ENCODE data around the gene OCIAD1. TPM values are rescaled to one million over a fixed set of nuclear protein-coding genes. Genes with fewer than 3 reads are reported as not detected.

OCIAD1 gene
- total and polyA plus RNA-seq, 8 donors, result 50.9 to 113 (median 59.2) TPM

DNA sequence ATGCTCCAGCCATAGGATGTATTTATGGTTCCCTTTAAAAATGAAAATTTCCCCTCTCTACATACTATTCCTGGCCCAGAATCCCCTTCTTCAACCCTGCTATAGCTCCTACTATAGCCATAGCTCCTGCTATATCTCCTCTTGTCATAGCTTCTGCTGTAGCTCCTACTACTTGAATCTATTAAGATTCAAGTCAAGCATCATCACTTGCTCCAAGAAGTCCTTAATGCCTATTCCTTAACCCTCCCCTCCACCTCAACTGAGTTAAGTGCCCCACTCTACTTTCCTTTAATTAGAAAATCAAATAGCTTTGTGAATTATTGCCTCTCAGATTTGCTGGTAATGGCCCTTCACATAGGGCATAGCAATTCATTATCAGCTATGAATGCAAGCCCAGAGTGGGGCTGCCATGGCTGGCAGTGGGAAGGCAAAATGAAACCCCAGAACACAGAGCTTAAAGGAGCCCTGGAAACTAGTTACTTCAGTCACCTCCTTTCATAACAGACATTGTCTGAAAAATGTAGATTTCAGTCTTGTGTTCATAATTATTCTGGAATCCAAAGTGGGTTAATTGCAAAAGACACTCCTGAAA, 60.2 kb downstream of the OCIAD1 start:
- Histone ChIP-seq H3K4me1 (no peaks in the 10 kb centered on the region), H3K27ac (no peak overlapping the region), H3K4me3 (no peak overlapping the region), H3K9me3 (no peaks in the 10 kb centered on the region), H3K27me3 (no peaks in the 10 kb centered on the region), H3K36me3 (peaks cover 0 to 19% (median 4%) of the 10 kb centered on the region in 3 donors)
- DNase-seq (no peak), ATAC-seq (no peak), FAIRE-seq (no peak)
- intact Hi-C loops (cut with DNase I), result no loop called here
- TF ChIP-seq, protein P1, sequence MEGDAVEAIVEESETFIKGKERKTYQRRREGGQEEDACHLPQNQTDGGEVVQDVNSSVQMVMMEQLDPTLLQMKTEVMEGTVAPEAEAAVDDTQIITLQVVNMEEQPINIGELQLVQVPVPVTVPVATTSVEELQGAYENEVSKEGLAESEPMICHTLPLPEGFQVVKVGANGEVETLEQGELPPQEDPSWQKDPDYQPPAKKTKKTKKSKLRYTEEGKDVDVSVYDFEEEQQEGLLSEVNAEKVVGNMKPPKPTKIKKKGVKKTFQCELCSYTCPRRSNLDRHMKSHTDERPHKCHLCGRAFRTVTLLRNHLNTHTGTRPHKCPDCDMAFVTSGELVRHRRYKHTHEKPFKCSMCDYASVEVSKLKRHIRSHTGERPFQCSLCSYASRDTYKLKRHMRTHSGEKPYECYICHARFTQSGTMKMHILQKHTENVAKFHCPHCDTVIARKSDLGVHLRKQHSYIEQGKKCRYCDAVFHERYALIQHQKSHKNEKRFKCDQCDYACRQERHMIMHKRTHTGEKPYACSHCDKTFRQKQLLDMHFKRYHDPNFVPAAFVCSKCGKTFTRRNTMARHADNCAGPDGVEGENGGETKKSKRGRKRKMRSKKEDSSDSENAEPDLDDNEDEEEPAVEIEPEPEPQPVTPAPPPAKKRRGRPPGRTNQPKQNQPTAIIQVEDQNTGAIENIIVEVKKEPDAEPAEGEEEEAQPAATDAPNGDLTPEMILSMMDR (IDR thresholded peaks at IDR 0.05), result no peak

DNA sequence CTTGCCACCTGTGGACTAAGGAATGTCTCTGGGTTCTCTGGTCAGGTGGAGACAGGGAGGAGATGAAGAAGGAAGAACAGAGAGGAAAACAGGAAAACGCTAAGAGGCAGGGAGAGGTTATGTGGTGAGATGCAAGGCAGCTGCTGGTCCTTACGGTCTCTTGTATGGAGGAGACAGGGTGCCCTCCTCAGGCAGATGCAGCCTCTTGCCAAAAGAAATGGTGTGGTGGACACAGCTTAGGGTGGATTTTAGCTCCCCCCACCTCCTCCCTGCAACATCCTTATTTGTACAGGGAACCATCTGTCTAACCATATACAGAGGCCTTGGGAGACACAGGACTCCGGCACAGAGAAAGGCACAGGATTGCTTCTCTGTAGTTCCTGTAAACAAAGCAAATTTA, 66.0 kb downstream of the OCIAD1 start:
- DNase-seq, result no peak
- WGBS, 2 donors, result 94 to 96% methylated on average over 3 of the region's 3 CpGs
- no peaks in the 10 kb centered on the region for H3K27me3 ChIP-seq

DNA sequence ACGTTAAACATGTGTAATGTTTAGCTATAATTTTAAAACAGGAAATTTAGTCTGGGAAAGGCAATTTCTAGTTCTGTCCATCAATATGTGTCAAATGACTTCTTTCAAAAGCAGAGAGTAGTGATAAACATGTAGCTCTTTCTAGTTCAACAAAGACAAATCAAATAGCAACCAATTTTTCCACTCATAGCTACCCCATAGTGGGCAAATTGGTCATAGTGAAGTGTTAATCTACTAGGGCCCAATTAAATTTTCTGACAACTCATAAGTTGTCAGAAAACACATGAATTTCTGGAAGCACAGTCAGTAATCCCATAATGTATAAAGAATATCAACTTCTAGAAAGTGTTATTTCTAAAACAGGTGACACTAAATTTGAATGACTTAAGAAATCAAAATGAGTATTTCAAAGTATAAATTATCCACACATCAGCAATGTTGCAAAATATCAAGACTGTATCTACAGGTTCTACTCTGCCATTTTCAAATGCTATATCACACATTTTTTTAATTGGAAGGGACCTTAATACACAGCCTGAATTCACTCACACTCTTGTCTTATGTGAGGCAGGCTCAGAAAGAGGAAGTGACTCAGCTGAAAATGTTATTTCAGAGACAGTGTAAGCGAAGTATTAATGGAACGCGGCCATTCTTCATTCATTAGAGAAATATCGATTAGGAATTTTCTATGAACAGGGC, 68.0 kb downstream of the OCIAD1 start:
- 87 to 90% methylated on average over 5 of the region's 5 CpGs for WGBS, 2 donors
- intact Hi-C loops (cut with DNase I), result no loop called here
- FAIRE-seq (no peak), DNase-seq (no peak), ATAC-seq (no peak)
- Histone ChIP-seq H3K27me3 (no peaks in the 10 kb centered on the region), H3K4me1 (no peaks in the 10 kb centered on the region), H3K27ac (no peak overlapping the region), H3K9me3 (no peaks in the 10 kb centered on the region), H3K36me3 (peaks cover 0 to 10% (median 4%) of the 10 kb centered on the region in 3 donors), H3K4me3 (no peak overlapping the region)
- TF ChIP-seq, protein P1 (IDR thresholded peaks at IDR 0.05), result no peak

More for the DNA sequence above, 66.0 kb downstream of the OCIAD1 start:
- ATAC-seq (no peak), FAIRE-seq (no peak)
- intact Hi-C loops (cut with DNase I), result no loop called here
- Histone ChIP-seq H3K27ac (no peak overlapping the region), H3K4me3 (no peak overlapping the region), H3K36me3 (peaks cover 0 to 17% (median 4%) of the 10 kb centered on the region in 3 donors), H3K4me1 (no peaks in the 10 kb centered on the region), H3K9me3 (no peaks in the 10 kb centered on the region)
- TF ChIP-seq, protein P1 (IDR thresholded peaks at IDR 0.05), result no peak

DNA sequence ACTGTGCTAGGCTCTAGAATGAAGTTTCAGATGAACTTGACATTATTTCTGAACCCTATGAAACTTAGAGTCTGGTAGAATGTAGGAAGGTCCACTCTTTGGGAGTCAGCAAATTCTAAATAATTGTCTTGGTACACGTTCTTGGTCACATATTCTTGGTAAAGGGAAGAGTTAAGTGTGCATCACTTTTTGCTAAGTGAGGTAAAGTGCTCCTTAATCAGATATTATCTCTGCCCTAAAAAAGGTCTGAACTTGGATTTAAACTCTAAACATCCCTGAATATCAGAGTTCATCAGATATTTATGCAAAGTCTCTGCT, 68.5 kb downstream of the OCIAD1 start:
- intact Hi-C loops (cut with DNase I), result no loop called here
- peaks cover 0 to 14% (median 4%) of the 10 kb centered on the region in 3 donors for H3K36me3 ChIP-seq
- no peaks in the 10 kb centered on the region for H3K27me3 ChIP-seq
- no peak for ATAC-seq
- H3K4me3 ChIP-seq, result no peak overlapping the region
- no peak for DNase-seq
- H3K9me3 ChIP-seq, result no peaks in the 10 kb centered on the region
- no peak for FAIRE-seq
- TF ChIP-seq, protein P1 (IDR thresholded peaks at IDR 0.05), result no peak
- H3K27ac ChIP-seq, result no peak overlapping the region
- no peaks in the 10 kb centered on the region for H3K4me1 ChIP-seq
- WGBS, 2 donors, result 73 to 80% methylated on average over 1 of the region's 1 CpG

DNA sequence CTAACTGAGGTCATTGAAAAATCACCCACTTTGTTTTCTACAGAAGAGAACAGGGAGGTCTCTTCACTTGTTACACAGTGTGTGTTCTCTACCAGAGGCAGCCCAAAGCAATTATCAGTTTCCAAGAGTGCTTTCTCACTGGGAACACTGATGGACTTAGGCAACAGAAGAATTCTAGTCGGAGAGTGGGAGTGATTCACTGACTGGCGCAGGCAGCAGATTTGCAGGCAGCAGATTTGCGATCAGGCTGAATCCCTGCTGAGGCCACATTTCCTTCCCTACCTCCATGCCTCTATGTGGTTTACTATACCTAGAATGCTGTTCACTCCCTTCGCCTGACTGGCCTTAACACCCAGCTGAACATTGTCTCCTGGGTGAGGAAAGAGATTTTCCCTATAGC, 69.1 kb downstream of the OCIAD1 start:
- DNase-seq (no peak), ATAC-seq (no peak), FAIRE-seq (no peak)
- H3K4me3 ChIP-seq, result no peak overlapping the region
- intact Hi-C loops (cut with DNase I), result no loop called here
- peaks cover 0 to 15% (median 4%) of the 10 kb centered on the region in 3 donors for H3K36me3 ChIP-seq
- no peaks in the 10 kb centered on the region for H3K9me3 ChIP-seq
- H3K27ac ChIP-seq, result no peak overlapping the region
- 89 to 91% methylated on average over 4 of the region's 4 CpGs for WGBS, 2 donors
- TF ChIP-seq, protein P1 (IDR thresholded peaks at IDR 0.05), result no peak
- H3K27me3 ChIP-seq, result no peaks in the 10 kb centered on the region
- H3K4me1 ChIP-seq, result no peaks in the 10 kb centered on the region
